ENCODE measurements around the gene AR.
"Not testable (repeated sequence)": the region's sequence is repeated elsewhere in the genome, so short reads cannot be mapped to it uniquely, and the experiment has no call there.

The AR gene

GRCh38 chrX:67570839-67571238 lies 27.0 kb downstream of the AR start:
- no peak for DNase-seq

DNA sequence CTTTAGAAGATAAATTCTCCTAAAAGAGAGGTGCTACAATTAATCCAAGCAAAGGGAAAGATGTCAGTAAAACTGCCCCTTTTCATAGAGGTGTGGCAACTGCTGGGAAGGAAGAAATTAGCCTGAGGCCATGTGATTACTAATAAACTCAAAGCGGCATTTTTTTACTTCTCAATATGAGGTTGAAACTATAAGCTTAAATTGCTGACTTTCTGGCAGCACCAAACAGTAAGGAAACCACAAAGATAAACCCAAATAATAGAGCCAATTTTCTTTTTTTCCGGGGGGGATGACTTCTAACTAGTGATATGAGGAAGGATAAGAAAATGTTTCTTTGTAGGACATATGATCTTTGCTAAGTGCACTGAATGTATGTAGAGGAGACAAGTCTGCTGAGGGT lies 30.9 kb downstream of the AR start:
- DNase-seq, result no peak

- no peak for DNase-seq
Observed at GRCh38 chrX:67582436-67582835, 38.6 kb downstream of the AR start.

DNA sequence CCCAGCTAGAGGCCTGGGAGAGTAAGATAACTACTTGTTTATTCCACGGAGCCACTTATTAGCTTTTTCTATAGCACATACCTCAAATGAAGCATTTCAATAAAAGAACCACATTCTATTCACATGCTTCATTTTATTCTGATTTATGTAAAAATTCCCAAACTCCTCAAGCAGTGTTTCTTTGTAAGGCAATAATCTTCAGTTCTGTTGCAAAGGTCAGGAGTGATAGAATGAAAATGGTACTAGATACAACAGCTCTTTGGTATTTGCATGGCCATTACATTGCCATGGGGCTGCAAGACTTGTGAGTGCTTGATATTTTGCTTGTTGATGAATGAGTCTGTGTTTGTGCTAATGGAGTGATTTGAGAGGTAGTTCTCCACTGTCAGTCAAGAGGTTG lies 39.4 kb downstream of the AR start:
- no peak for DNase-seq

DNA sequence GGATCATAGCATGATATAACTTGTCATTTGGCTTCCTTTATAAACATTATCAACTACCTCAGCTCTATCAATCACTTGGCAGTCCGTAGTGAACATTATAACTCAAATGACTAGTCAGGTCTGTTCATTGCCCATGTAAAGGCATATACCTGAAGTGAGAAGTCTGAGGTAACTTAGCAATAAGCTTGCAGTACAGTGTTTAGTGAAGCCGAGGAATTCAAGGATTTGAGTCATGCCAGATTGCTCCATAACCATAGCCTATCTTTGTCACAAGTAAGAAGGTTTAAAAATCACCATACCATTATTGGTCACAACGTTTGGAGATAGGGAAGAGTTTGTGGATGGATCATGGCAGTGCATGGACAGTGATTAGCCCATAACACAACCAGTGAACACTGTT lies 41.6 kb downstream of the AR start:
- no peak for DNase-seq

GRCh38 chrX:67587946-67588624 lies 44.3 kb downstream of the AR start:
- no peak for DNase-seq

DNA sequence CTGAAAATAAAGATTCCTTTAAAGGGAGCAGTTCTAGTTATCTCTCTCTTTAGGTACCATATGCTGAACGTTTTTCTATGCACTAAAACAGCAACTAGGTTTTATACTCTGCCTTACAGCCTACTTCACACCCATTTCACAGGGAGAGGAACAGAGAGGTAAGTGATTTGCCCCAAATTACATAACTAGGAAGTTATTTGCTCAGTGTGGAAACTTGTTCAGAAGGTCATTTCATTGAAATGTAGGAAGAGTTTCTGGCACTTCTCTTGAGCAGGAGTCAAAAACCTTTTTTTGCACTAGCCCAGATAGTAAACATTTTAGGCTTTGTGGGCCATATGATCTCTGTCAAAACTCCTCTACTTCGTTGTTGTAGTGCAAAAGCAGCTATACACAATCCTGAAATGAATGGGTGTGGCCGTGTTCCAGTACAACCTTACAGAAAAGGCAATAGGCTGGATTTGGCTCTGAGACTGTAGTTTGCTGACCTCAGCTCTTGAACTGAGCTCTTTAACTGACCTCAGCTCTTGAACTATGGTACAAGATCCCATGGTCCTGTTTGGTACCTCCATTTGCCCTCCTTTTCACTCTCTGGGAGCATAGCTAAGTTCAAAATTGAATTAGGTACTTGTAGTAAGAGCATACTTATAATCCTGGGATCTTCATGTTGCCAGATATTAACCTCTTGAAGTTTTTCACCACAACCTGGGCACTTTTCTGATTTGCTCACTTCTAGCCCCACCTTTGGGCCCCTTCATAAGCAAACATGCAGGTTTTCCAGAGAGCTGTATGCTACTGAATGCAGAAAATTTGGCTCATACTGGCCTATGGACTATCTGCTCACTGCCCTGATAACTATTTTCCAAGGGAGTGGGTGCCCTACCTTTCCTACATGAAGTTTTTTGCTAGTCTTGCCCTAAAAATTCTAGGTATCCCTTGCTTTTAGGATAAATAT lies 53.3 kb downstream of the AR start:
- DNase-seq, result no peak

- no peak for DNase-seq
Observed at GRCh38 chrX:67599532-67599931, 55.7 kb downstream of the AR start.

GRCh38 chrX:67601771-67602170 lies 58.0 kb downstream of the AR start:
- DNase-seq, result no peak

DNA sequence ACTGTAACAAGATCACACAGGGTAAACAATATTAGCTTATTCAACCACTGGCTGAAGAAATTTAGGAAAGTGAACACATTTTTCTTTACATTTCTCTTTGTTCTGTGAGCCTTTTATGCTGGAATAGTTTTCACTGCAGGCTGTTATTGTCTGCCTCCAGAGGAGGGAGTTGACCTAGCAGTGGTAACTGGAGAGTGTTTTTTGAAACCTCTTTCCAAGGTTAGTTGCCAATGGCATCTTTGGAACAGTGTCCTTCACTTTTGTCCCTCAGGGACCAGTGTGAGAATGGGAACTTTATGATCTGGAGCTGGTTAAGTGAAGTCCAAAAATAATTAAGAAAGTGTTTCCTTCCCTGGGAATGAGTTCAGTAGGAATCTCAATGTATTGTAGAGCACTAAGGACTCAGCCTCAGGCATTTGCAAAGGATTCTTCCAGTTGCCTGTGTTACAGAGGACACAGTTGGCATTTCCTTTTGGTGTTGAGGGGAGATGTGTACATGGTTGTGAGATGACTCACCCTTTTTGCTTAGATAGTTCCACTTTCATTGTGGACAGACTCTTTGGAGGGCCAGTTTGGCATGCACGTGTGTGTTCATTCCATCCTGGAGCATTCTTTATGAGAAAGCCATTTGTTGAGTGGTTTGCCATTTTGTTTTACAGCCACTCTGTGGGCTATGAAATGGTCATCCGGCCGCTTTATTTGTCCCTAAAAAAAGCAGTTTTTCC lies 61.3 kb downstream of the AR start:
- DNase-seq, result no peak

DNA sequence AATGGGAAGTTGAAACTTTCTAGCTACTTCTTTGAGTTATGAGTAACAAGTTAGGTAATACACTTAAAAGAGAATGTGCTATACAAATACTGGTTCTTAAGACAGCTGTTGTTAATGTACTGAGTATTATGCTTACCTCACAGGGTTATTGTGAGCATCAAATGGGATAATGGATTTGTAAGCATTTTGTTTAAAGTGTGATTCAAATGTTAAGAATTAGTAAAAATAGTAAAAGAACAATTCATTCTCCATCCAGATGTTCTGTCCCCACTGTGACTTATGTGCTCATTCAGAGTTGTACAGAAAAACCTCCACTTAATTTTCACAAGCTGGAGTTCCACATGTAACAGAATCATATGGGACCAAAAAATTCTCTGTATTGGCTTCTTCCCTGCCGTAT lies 63.6 kb downstream of the AR start:
- DNase-seq, result no peak

GRCh38 chrX:67610282-67610681 lies 66.5 kb downstream of the AR start:
- no peak for DNase-seq

DNA sequence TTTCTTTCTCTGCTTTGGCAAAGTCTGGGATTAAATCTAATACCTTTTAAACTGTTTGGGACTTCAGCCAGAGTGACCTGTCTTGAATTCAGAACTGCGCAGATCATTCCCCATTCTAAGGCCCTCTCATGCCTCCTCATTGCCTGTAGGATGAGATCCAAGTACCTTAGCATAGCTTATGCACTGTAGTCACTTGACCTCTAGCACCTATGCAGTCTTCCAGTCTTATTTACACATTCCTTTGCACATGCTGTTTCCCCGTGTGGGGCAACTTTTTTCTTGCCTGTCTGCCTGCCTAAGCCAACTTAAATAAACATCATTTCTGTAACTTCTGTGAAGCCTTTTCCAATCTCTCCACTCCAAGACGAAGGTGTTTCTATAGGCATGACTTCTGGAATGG lies 68.4 kb downstream of the AR start:
- no peak for DNase-seq

GRCh38 chrX:67613366-67613765 lies 69.5 kb downstream of the AR start:
- DNase-seq, result no peak

- no peak for DNase-seq
Observed at GRCh38 chrX:67613996-67614395, 70.2 kb downstream of the AR start.

- no peak for DNase-seq
Observed at GRCh38 chrX:67614423-67614822, 70.6 kb downstream of the AR start.

- no peak for DNase-seq
Observed at GRCh38 chrX:67619253-67619652, 75.4 kb downstream of the AR start.

- DNase-seq, result no peak
Observed at GRCh38 chrX:67622053-67622585, 78.3 kb downstream of the AR start.

DNA sequence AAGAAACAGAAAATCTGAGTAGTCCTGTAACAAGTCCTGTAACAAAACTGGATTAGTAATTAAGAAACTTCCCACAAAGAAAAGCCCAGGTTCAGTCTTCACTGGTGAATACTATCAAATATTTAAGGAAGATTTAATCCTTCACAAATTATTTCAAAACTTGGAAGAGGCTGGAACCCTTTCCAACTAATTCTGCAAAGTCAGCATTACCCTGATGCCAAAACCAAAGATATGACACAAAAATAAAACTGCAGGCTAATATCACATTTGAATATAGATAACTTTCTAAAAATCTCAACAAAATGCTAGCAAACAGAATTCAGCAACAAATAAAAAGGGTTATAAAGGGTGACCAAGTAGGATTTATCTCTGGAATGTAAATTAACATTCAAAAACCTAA lies 80.5 kb downstream of the AR start:
- no peak for DNase-seq

DNA sequence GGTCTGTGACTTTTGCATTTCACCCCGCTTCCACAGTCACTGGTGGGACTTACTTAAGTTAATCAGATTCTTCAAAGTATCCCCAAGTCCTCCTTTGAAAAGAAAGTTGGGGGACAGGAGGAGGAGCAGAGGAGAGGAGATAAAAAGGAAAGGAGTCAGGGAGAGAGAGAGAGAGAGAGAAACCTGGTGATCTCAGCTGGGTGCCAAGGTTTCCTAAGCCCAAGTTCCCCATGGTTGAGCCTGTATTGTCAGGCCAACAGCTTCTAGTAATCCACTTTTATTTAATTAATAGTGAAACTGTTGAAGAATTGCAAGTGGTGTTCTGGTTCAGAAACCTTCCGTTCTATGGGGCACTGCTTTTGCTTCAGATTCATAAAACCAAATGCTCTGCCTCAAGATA lies 91.6 kb downstream of the AR start:
- DNase-seq, result no peak

GRCh38 chrX:67636532-67636931 lies 92.7 kb downstream of the AR start:
- no peak for DNase-seq

DNA sequence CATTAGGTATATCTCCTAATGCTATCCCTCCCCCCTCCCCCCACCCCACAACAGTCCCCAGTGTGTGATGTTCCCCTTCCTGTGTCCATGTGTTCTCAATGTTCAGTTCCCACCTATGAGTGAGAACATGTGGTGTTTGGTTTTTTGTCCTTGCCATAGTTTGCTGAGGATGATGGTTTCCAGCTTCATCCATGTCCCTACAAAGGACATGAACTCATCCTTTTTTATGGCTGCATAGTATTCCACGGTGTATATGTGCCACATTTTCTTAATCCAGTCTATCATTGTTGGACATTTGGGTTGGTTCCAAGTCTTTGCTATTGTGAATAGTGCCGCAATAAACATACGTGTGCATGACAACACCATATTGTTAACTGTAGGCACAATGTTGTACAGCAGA lies 93.5 kb downstream of the AR start:
- not testable (repeated sequence) for DNase-seq

GRCh38 chrX:67648361-67648760 lies 104.5 kb downstream of the AR start:
- DNase-seq, result no peak

All from NK-92 treated with Interleukin-12 subunit alpha and Interleukin-12 subunit beta, amount 100 ng/mL, for 24 hours (cell line).